Parietal lobe (tissue), 1 donor: ENCODE data around the gene KRT17. TPM values are rescaled to one million over a fixed set of nuclear protein-coding genes. Genes with fewer than 3 reads are reported as not detected.

Source experiments
- total RNA-seq: library from RNA; depleted of rRNA; stranded (reverse); fragments of >200 nt; gene quantifications from one replicate; pipeline ENCODE4 v1.2.3, GENCODE V29; 2014

Gene KRT17
- total RNA-seq, result not detected

GRCh38 chr17:41624208-41625101, at the start of gene KRT17:
Gene KRT17 (minus strand): TSS chr17:41624575. CDS start chr17:41624509, 66 bp downstream.

DNA sequence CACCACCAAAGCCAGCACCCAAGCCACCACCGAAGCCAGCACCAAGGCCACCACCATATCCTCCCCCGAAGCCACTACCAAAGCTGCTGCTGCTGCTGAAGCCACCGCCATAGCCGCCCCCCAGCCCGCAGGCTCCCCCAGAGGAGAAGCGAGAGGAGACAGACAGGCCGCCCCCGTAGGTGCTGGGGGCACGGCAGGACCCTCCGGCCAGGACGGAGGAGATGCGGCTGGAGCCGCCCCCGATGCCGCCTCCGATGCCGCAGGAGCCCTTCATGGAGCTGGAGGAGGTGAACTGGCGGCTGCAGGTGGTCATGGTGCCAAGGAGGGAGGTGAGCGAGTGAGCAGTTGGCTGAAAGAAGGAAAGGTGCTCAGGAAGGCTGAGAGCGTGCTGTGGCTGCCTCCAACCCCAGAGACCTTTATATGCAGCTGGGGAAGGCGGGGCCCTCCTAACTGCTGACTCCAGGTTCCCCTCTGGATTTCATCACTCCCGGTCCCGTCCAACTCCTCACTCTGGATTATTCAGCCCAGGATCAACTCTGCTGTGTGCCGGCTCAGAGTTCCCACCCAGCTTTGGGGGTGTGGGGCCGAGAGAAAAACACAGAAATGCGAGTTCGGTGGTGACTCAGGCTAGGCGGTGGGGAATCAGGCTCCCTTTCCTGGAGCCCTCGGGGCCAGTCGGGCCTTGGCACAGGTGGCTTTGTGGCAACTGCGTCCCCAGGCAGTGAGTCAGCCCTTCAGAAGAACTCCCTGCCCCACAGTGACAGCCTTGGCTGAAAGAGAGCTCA, 11.8 kb downstream of the KRT17 start, which contains the start of gene KRT16:
Gene KRT16, minus strand, starts transcription at position 392 of the 785 bp plus-strand sequence. Its CDS starts 79 bp downstream, at position 313.

GRCh38 chr17:41586863-41587495, 37.4 kb downstream of the KRT17 start, which contains the start of gene KRT14:
Gene KRT14 (minus strand): TSS chr17:41586895. CDS start chr17:41586834, 61 bp downstream.

GRCh38 chr17:41571561-41572434, 52.6 kb downstream of the KRT17 start, which contains the start of gene KRT9:
Gene KRT9 (minus strand): TSS chr17:41572059. CDS start chr17:41571992, 67 bp downstream.

Other genes starting within 250 kb of the KRT17 start
- 0.94 TPM for gene KRT34, start 242.3 kb downstream of the KRT17 start, total RNA-seq
- gene KRT31, start 227.0 kb downstream of the KRT17 start, total RNA-seq, result 0.94 TPM
- not detected for gene KRT37, start 200.0 kb downstream of the KRT17 start, total RNA-seq
- not detected for gene KRT38, start 183.6 kb downstream of the KRT17 start, total RNA-seq
- not detected for gene KRT32, start 157.2 kb downstream of the KRT17 start, total RNA-seq
- not detected for gene KRT35, start 143.4 kb downstream of the KRT17 start, total RNA-seq
- gene KRT36, start 134.7 kb downstream of the KRT17 start, total RNA-seq, result not detected
- gene KRT13, start 119.0 kb downstream of the KRT17 start, total RNA-seq, result not detected
- not detected for gene KRT15, start 105.7 kb downstream of the KRT17 start, total RNA-seq
- 5.9 TPM for gene KRT19, start 96.3 kb downstream of the KRT17 start, total RNA-seq
- gene KRT9, start 52.5 kb downstream of the KRT17 start, total RNA-seq, result not detected
- gene KRT14, start 37.7 kb downstream of the KRT17 start, total RNA-seq, result not detected
- not detected for gene KRT16, start 11.8 kb downstream of the KRT17 start, total RNA-seq
- 110 TPM for gene EIF1, start 64.3 kb upstream of the KRT17 start, total RNA-seq
- gene GAST, start 87.8 kb upstream of the KRT17 start, total RNA-seq, result not detected
- gene HAP1, start 110.1 kb upstream of the KRT17 start, total RNA-seq, result 0.31 TPM
- gene JUP, start 162.1 kb upstream of the KRT17 start, total RNA-seq, result 65.7 TPM
- gene P3H4, start 187.4 kb upstream of the KRT17 start, total RNA-seq, result 12.8 TPM
- gene FKBP10, start 188.4 kb upstream of the KRT17 start, total RNA-seq, result 12.5 TPM
- 93.0 TPM for gene NT5C3B, start 211.7 kb upstream of the KRT17 start, total RNA-seq
- gene KLHL10, start 213.2 kb upstream of the KRT17 start, total RNA-seq, result not detected
- gene KLHL11, start 240.8 kb upstream of the KRT17 start, total RNA-seq, result 69.5 TPM